ENCODE data around the gene KDM4B.
A peak's percentile ranks its signal among the peaks of the same experiment; 100 is the strongest.

KDM4B gene

GRCh38 chr19:5132206-5132560 is 163.3 kb downstream of the KDM4B start:
- DNase-seq (ENCODE audit: low read depth in 1 of 2, low spot score in 1 of 2), result no peak

- no peak for DNase-seq (ENCODE audit: low read depth in 1 of 2, low spot score in 1 of 2)
Observed at GRCh38 chr19:5132698-5133651, 164.1 kb downstream of the KDM4B start.

GRCh38 chr19:5133986-5134595 is 165.2 kb downstream of the KDM4B start:
- DNase-seq (ENCODE audit: low read depth in 1 of 2, low spot score in 1 of 2), result no peak

- no peak for DNase-seq (ENCODE audit: low read depth in 1 of 2, low spot score in 1 of 2)
Observed at GRCh38 chr19:5134691-5135090, 165.8 kb downstream of the KDM4B start.

- DNase-seq (ENCODE audit: low read depth in 1 of 2, low spot score in 1 of 2), result no peak
Observed at GRCh38 chr19:5136073-5136855, 167.4 kb downstream of the KDM4B start.

- no peak for DNase-seq (ENCODE audit: low read depth in 1 of 2, low spot score in 1 of 2)
Observed at GRCh38 chr19:5137114-5137513, 168.2 kb downstream of the KDM4B start.

GRCh38 chr19:5137571-5138124 is 168.7 kb downstream of the KDM4B start:
- DNase-seq (ENCODE audit: low read depth in 1 of 2, low spot score in 1 of 2), result no peak

GRCh38 chr19:5138606-5139582 is 170.0 kb downstream of the KDM4B start:
- peak; percentile 24 to 44 for DNase-seq (ENCODE audit: low read depth in 1 of 2, low spot score in 1 of 2)

- DNase-seq (ENCODE audit: low read depth in 1 of 2, low spot score in 1 of 2), result no peak
Observed at GRCh38 chr19:5139583-5140325, 170.8 kb downstream of the KDM4B start.

GRCh38 chr19:5141129-5141849 is 172.4 kb downstream of the KDM4B start:
- no peak for DNase-seq (ENCODE audit: low read depth in 1 of 2, low spot score in 1 of 2)

- DNase-seq (ENCODE audit: low read depth in 1 of 2, low spot score in 1 of 2), result no peak
Observed at GRCh38 chr19:5141850-5142724, 173.2 kb downstream of the KDM4B start.

GRCh38 chr19:5142725-5143097 is 173.8 kb downstream of the KDM4B start:
- no peak for DNase-seq (ENCODE audit: low read depth in 1 of 2, low spot score in 1 of 2)

- DNase-seq (ENCODE audit: low read depth in 1 of 2, low spot score in 1 of 2), result no peak
Observed at GRCh38 chr19:5143471-5144411, 174.8 kb downstream of the KDM4B start.

- DNase-seq (ENCODE audit: low read depth in 1 of 2, low spot score in 1 of 2), result no peak
Observed at GRCh38 chr19:5144545-5145179, 175.7 kb downstream of the KDM4B start.

- no peak for DNase-seq (ENCODE audit: low read depth in 1 of 2, low spot score in 1 of 2)
Observed at GRCh38 chr19:5145521-5146511, 176.9 kb downstream of the KDM4B start.

Data from stimulated activated CD4-positive, alpha-beta T cell treated with anti-CD3 and anti-CD28 coated beads, Interleukin-15, amount 100 ng/mL, for 1 hour (primary cell).